HG02588 (cell line): ENCODE results near the gene MSL3B.

ENCODE experiments used
- ATAC-seq: cut with Tn5 transposase; IDR thresholded peaks from one replicate; pipeline ENCODE4 v1.9.1; 2021; ENCODE audit warnings: mild to moderate bottlenecking, moderate library complexity; ENCODE audit not compliant: unreplicated experiment

Gene MSL3B

DNA sequence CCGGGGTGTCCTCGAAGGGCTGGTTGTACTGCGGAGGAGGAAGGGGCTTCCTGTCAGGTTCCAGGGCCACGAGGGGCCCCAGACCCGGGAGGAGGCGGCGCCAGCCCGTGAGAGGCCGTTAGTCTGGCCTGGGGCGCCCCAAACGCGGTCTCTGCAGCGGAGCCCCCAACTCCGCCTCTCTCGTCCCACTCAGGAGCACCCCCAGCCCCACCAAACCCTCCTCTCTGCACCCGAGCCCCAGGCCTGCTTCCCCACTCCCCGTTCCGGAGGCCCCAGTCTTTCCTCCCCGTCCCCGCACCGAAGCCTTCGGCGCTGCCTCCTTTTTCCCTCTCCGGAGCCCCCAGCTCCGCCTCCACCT, 14.3 kb downstream of the MSL3B start:
- ATAC-seq: no peak

DNA sequence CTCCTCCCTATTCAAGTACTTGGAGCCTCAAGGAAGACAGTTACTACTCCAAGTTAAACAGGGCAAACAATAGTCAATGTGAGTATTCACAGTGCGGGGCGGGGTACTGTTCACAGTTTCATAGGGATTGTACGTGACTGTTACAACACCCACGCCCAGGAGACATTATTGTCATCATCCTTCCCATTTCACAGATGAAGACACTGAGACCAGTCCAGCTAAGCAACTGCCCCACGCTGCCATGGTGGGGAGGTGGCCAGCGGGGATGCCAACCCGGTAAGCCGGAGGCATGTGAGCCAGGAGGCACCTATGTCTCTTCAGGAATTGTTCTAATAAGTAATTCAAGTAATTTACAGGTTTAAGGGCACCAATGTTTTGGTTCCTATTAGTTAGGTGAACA, 14.8 kb downstream of the MSL3B start:
- ATAC-seq: no peak

DNA sequence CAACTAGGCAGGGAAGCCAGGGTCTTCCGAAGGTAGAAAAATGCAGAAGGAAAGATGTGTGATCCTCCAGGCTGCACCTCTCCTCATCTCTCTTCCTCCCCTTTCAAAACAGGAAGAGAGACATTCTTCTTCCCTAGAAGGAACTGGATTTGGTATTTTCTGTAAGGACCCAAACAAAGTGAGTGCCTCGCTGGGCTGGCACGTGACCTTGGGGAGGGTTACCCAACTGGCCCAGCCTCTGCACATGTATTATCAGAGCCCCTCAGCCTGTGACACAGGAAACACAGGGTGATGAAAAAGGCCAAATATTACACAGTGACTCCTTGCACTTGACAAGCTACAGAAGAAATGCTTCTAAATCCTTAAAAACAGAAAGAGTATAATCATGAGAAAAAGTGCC, 16.1 kb downstream of the MSL3B start:
- ATAC-seq: no peak

DNA sequence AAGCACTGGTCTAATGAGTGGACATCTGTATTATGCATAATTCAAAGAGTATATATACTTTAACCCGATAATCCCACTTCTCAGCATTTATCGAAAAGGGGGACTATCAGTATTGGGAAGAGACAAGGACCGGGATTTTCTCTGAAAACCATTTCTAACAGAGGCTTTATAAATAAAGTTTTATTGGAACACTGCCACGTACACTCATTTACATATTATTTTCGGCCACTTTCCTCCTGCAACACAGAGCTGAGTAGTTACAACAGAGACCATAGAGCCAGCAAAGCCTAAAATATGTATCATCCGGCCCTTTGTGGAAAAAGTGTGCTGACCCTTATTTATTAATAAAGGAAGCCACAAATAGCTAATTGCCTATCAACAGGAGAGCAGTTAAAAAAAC, 17.0 kb downstream of the MSL3B start:
- ATAC-seq: no peak

DNA sequence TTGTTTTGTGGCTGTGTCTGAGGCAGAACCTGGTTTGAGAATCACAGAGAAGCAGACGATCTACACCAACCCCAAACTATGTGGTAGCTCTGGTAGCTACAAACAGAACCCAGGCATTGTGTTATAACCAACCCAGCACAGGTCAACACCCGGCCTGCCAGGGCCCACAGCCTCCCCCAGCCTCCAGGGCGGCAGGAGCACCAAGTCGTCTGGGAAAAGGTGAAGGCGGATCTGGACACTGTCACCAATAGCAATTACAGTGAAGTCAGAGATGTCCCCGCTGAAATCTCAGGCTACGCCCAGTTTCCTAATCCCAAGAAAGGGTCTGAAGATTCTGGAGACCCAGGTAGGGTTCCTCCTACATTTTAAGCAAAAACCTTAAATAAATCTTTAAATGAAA, 17.4 kb downstream of the MSL3B start:
- no peak for ATAC-seq

DNA sequence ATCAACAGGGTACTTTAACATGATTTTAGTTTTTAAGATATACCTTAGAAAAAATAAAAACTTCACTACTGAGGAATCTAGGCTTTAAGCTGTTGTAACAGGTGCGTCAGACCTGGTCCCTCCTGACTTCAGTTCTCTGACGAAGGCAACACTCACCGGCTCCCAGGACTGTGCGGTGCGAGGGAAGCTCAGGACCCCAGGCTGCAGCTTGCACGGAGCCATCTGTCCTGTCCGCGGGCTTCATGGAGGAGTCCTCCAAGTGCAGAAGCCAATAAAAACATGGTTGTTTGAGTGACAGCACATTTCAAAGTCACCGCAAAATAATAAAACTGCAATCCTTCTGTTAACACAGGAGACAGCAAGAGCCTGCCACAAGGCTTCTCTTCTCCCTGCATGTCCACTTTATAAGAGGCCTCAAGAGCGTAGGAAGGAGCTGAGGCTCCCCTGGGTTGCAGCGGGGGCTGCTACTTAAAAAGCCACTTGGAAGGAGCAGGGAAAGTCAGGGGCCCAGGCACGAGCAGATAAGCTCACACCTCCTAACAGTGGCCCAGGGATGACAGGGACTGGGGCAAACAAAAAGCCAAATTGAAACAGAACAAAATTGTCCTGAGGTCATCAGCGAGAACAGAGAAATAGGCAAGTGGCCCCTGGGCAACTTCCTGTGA, 18.4 kb downstream of the MSL3B start:
- ATAC-seq: no peak

DNA sequence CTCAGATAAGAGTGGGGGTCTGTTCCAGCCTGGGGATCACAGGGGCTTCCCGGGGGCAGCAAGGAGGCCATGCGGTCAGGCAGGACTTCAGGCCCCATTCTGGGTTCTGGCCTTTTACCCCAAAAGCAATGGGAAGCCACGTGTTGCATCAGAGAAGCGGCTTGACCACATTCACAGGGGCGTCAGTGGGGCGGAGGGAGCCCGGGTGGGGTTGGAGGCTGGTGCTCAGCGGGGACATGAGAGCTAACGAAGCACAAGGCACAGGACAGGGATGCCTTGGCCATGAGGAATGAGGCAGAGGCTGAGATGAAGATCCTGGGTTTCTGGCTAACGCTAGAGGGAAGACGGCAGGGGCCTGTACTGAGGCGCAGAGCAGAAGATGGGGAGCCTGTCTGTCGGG, 19.9 kb downstream of the MSL3B start:
- no peak for ATAC-seq

DNA sequence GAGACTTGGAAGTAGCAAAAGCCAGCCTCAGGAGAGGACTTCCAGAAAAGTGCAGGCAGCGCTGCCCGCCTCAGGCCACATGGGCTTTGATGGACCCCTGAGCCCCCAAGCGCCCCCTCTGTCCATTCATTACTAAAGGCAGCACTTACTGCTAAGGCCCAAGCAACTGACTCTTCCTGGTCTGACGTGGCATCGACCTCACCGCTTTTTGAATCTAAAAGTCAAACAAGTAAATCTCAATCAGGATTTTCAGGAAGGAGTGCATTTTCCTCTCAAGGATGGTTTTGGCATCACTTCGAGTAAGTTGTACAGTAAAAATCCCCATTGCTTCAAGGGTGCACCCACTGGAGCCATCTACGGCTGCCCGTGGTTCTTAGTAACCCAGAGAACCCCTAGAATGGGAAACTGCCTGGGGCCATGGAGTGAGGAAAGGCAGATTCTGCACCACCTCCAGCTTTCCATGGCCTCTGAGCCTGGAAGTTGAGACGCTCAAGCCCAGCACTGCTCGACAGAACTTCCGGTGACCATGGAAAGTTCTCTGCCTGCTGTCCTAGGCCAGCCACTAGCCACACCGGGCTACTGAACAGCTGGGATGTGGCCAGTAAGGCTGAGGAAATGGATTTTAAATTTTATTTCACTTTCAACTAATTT, 20.8 kb downstream of the MSL3B start:
- no peak for ATAC-seq

DNA sequence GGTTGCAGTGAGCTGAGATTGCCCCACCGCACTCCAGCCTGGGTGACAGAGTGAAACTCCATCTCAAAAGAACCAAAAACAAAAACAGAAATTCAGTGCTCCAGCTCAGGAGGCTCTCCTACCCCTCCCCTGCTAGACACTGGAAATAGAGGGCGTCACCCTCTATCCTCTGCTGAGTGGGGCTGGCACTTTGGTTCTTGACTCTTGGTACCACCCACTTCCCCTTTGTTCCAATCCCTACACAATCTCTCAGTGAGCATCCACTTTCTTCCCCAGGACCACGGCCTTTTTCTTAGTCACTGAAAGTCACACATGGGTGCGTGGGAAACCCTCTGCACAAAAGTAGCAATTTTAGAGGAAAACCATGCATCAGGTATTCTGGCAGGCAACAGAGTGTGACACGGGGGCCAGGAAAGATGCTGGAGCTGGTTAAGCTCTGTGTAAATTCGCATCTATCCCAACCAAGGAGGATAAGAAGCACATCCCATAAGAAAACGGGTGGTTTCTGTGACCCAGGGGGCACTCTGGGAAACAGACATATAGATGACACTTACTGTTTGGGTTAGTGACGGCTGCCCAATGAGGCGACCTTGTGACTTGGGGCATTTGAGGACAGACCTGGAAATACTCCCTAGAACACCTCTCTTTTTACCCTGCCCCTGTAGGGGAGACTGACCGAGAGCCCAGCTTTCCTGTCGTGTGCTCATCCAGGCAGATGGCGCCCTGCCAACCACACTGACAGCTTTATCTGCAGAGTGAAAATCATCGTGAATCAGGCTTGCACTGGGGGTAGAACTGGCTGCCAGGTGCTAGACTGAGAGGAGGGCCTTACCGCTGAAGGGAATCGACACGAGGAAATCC, 21.6 kb downstream of the MSL3B start:
- no peak for ATAC-seq

DNA sequence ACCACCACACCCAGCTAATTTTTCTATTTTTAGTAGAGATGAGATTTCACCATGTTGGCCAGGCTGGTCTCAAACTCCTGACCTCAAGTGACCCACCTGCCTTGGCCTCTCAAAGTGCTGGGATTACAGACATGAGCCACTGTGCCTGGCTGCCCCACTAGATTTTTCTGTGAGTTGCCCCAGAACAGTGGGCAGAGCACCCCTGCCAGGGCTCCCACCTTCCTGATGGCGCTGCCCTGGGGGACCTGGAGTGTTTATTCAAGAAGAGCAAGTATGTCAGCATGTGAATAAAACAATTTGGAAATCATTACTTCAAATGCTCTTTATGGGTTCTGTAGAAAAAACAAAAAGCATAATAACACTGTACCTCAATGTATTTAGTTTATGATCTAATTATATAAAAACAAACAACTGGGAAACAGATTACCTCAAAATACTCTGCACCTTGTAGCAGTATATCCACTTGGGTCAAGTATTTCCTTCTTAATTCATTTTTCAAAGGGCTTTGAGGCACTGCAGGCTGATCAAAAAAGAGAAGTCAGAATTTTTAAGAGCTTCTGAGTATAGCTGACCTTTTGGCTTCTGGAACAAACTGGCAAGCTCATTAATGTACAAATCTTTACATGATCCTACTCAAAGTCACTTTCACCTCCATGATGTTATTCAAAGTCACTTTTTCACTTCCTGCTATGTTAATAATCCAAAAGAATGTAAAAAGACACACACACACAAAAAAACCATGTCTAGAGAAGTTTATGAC, 22.7 kb downstream of the MSL3B start:
- ATAC-seq: no peak

DNA sequence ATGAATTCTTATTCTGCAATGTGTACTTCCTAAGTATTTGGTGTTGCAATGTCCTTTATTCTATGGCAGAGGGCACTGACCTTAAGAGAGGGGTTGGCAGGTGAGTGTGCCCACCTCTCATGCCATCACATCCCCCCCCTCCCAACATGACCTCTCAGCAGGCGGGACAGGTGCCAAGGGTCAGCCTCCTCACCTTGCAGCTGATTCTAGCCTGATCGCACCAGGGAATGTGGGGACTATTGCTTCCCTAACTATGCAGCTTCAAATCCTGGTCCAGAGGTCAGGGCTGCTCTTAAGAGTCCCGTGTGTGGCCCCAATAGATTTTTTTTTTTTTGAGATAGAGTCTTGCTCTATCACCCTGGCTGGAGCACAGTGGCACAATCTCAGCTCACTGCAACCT, 23.4 kb downstream of the MSL3B start:
- no peak for ATAC-seq

DNA sequence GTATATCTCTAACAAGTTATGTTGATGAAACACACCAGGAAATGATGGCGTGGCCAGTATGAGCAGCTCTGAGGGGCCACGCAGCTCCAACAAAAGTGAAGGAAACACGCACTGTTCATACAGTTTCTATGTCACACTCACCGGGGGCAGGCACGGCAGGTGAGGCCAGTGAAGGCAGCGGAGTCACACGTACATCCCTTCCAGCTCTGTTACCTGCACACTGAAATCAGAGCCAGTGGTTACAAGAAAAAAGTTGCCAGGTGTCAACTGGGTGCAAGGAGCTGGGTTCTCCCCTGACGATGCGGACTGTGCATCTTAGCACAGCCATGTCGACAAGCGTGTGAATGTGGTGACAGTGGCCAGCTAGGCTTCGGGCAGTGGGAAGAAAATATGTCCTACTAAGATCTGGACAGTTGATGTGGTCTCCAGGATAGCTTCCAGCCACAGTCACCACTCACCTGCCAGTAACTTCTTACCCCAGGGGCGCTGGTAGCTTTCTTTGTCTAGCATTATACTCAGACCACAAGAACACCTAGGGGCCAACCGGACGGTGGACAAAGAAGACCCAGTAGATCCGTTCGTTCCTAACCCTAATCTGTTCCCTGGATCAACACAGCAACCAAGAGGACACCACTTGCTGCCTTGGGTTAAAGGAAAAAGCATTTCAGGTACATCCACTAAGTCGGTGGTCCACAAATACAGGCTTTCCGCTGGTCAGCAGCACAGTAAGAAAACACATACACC, 23.9 kb downstream of the MSL3B start:
- ATAC-seq: no peak

DNA sequence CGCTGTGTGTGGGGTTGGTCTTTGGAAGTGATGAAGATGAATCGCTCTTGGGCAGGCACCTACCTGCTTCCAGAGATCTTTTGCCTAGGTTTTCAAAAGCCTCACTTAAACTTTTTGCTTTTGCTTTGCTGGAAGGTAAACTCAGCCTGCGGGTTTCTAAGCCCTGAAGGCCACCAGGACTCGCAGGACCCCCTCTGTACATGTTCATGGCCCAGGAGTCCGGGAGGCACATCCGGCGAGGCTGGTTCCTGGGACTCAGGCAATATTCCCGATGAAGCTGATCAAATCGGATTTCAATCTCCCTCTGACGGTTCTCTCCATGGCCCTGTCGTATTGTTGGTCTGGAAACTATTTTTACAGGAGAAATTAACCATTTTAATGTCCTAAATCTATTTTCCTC, 27.0 kb downstream of the MSL3B start:
- no peak for ATAC-seq

DNA sequence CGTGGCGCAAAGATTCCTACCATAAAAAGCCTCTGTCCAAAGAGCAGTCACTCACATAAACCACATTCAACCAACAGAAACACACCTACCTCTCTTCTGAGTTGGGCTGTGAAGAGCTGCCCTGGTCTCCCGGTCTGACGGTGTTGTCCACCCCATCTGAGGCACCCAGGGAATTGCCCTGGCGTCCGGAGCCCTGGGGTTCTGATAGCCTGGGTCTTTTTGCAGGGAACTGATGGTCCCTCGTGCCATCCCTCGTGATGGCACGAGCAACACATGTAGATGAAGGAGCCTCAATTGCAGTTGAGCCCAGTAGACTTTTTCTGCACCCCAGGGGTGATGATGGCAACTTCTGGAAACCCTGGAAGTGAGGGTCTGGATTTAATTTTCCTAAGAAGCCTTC, 27.7 kb downstream of the MSL3B start:
- no peak for ATAC-seq

DNA sequence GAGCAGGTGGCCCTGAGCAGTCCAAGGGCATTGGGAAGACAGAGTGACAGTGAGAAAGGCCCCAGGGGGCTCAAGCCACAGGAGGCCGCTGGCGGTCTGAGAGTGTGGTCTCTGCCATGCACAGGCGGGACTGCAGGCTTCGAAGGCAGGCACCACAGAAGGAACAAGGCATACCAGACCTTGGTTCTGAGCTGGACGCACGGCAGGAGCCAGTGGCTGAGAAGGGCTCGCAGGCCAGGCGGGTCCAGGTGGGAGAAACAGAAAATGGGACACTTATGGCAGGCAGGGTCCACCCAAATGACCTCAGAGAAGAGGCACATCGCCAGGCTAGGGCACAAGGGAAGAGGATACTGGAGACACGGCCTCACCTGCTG, 28.8 kb downstream of the MSL3B start:
- ATAC-seq: no peak

DNA sequence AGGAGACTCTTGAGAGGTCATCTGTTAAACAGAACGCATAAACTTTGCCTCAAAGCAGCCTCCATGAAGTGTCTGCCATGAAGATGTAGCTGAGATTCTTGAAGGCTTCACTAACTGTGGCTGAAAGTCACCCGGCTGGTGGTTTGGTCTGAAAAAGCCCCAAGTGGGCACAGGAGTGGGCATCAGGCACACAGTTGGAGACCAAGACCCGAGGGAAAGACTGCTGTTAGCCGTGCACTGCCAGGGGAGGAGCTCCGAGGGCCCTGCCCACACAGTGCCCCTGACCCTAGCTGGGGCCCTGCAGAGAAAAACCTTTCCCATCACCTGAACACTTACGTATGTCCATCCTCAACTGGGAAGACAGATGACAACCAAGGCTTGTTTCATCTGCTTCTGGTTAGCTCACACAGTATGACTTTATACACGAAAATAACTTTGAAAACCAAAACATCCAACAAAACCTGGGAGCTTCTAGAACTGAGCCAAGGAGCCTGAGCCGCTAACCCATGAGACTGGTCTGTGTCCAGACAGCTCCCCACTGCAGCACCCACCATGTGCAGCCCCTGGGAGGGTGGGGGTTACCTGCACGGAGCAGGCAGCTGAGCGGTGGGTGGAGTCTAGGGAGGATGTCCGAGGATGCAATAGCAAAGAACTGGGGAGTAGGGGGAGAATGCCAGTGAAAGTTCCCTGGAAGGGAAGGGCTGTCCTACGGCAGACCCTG, 29.3 kb downstream of the MSL3B start:
- ATAC-seq: no peak

DNA sequence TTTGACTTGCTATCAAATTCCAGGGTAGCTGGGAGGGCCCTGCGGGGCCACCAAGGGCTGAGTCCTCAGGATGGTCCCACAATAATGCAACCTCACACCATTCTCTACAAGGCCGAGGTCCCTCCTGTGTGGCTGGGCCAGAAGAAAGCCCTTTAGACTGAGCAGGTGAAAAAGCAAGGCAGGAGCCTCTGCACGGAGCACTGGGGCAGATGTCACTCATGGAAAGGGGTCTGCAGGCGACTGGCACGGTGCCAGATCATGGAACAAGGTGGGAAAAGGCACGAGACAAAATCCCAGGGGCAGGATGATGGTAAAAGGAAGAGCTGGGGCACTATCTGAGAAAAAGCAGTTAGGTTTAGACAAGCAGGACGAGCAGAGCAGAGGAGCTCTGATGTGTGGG, 29.9 kb downstream of the MSL3B start:
- no peak for ATAC-seq

DNA sequence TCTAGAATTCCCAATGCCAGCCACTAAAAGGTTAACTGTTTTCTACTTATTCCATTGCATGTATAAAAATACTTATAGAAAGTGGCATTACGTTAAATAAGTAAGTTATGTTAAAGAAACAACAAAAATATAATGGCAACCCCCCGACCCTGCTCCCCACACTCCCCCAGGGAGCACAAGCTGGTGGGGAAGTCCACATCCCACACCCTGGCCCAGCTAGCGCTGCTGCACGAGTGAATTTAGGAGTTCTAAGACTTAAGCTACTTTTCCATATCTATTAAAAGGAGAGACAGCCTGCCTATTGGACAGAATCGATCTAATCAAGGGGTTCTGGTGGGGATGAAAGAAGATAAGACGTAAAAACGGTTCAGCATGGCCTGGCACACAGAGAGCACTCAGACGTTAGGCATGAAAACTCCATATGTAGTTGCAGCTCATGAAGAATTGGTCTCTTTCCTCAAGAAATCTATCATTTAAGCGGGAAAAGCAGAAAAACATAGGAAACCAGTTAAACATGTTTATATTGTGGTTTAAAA, 30.4 kb downstream of the MSL3B start:
- ATAC-seq: no peak

DNA sequence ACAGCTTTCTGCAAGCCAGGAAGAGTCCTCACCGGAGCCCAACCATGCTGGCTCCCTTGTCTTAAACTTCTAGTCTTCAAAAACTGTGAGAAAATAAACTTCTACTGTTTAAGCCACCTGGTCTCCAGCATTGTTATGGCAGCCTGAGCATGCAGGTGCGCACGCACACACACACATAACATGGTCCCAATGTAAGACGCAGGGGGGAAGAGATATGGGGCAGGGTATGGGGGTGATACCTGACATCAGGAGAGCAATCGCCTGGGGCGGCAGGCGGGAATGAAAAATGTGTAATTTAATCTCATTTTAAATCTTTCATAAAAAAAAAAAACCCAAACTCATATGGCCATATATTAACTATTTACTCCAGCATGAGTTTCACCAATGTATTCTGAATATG, 31.8 kb downstream of the MSL3B start:
- ATAC-seq: no peak
